HG02759 (cell line): ENCODE results near the gene ANKRD13B.

Experiments
- ATAC-seq: cut with Tn5 transposase; IDR thresholded peaks from one replicate; pipeline ENCODE4 v1.9.1; 2021; ENCODE audit warnings: mild to moderate bottlenecking, moderate library complexity; ENCODE audit not compliant: unreplicated experiment

The ANKRD13B gene

DNA sequence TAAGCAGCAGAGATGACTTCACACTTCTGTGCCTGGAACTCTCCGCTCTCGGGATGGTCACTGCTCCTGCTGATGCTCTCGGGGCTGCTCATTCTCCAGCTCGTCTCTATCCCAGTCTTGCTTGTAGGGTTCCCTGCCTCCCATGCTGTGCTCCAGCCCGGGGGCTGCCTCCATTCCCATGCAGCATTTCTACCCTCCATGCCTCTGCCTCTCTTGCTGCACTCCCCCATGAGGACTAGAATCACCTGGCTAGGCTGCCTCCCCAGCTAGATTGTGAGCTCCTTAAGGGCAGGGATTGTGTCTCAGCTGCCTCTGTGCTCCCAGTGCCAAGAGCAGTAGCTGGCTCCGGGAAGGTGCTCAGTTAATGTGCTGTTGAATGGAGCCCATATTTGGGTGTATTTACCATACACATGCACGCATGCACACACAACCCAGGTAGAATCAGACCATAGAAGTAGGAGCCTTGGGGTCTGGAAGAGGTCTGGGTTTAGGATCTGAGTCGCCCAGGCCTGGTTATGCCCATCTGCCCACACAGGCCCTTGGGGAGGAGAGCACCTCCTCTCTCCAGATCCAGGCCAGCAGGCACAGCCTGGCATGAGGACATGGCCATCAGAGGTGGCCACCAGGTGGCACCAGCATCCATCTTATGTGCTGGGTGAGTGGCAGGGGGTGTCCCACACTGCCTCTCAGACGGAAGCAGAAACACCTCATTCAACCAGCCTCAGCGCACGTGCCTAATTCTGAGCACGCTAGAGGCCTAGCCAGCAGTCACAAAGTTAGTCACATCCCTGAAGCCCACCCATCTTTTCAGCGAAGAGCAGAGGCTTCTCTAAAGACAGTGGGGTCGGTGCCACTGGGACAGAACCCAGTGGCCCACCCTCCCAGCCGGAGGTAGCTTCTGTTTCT lies 12.8 kb upstream of the ANKRD13B start:
- ATAC-seq, result peak; percentile 87

- ATAC-seq, result no peak
Measured at GRCh38 chr17:29581583-29582253, 11.2 kb upstream of the ANKRD13B start.

DNA sequence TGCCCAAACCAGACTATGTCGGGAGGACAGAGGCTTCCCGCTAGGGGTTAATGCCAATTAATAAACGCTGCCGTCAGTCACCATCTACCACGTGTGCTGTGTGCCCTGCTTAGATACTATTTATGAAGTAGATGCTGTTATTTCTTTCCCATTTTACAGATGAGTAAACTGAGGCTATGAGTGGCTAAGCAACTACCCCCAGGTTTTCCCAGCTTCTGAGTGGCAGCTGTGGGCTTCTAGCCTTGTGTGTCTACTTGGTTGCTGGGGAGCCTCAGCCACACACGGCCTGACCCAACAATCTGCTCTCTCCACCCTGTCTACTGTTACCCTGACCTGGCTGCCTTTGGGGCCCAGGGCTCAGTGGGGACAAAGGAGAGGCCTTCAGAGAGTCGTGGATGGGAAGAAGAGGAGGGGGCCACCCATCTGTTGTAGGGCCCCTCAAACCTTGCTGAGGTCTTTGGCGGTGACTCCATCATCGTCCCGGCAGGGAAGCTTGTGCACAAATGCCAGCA lies 10.6 kb upstream of the ANKRD13B start:
- no peak for ATAC-seq

DNA sequence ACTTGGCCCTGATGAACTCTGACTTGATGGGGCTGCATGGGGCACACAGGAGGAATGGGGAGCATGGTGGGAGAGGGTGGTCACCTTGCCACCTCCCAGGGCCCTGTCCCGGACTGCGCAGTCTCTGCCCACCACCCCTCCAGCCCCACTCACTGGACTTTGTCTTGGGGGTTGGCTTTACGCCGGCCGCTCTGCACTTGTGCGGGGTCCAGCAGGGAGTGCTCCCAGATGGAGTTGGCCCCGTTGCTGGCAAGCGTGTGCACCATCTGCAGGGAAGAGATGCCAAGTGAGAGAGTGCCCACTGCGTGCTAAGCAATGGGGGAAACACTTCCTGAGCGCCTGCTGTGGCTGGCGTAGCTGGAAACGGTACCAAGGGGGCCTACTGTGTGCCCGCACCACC lies 10.2 kb upstream of the ANKRD13B start:
- ATAC-seq, result no peak

DNA sequence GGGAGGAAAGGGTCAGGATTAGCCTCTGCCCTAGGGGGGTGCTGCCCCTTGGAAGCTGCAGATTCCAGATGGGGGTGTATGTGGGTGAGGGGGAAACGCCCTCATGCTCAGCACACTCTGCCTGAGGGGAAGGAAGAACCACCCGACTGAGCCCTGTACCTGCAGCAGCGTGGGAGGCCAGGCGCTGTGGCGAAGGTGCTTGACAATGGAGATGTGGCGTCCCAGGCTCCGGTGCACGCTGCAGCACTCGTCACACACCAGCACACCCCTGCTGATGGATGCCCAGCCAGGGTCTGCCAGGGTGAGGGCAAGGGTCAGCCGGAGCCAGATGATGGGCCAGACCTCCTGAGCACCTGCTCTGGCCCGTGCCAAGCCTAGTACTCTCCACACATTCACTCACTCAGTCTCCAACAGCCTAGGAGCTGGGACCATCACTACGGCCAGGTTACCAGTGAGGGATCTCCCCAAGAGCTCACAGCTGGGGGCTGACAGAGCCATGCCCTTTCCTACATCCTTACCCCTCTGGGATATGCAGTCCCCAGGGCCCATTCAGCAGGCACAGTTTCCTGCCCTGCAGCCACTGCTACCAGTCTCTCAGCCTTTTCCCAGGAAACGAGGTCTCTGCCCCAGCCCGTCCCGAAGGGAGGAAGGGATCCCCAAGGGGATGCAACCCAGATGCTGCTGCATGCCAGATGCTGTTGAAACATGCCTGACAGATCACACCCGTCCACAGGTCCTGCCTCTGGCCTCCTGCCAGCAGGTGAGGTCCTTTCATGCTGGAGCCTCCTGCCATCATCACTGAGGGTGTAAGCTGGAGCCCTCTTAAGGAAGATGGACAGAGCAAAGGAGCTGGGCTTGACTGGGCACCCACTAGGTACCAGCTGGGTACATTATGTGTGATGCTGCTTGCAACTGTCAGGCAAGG lies 9.3 kb upstream of the ANKRD13B start:
- ATAC-seq, result no peak

DNA sequence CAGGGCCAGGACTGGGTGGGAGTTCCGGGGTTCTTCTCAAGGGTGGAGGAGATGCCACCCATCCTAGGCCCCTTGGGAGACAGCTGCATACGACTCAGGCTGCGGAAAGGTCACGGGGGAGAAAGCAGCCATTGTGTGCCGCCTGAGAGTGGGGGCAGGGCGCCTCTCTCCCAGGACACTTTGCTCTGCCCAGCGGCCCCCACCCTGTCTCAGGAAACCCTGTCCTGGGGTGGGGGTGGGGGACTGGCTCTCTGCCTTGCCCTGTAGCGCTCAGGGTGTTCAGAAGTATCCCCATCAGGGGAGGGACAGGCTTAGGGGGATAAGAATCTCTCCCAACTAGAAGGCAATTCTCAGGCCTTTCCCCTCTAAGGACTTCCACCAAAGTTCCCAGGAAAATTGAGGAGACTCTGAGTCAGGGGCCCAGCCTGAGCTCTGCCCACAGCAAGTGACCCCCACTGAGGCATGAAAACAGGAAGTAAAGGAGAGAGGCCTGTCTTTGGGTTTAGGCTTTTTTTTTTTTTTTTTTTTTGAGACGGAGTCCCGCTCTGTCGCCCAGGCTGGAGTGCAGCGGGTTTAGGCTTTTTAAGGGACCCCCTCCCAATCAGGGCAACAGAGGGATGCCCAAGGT lies 8.4 kb upstream of the ANKRD13B start:
- ATAC-seq, result no peak

GRCh38 chr17:29585080-29585751 lies 7.7 kb upstream of the ANKRD13B start:
- ATAC-seq, result no peak

GRCh38 chr17:29586676-29587469 lies 6.1 kb upstream of the ANKRD13B start:
- no peak for ATAC-seq

GRCh38 chr17:29587591-29587990 lies 5.3 kb upstream of the ANKRD13B start:
- no peak for ATAC-seq

- ATAC-seq, result no peak
Measured at GRCh38 chr17:29588017-29588561, 4.8 kb upstream of the ANKRD13B start.

- peak; percentile 28 for ATAC-seq
Measured at GRCh38 chr17:29588562-29589411, 4.1 kb upstream of the ANKRD13B start.

DNA sequence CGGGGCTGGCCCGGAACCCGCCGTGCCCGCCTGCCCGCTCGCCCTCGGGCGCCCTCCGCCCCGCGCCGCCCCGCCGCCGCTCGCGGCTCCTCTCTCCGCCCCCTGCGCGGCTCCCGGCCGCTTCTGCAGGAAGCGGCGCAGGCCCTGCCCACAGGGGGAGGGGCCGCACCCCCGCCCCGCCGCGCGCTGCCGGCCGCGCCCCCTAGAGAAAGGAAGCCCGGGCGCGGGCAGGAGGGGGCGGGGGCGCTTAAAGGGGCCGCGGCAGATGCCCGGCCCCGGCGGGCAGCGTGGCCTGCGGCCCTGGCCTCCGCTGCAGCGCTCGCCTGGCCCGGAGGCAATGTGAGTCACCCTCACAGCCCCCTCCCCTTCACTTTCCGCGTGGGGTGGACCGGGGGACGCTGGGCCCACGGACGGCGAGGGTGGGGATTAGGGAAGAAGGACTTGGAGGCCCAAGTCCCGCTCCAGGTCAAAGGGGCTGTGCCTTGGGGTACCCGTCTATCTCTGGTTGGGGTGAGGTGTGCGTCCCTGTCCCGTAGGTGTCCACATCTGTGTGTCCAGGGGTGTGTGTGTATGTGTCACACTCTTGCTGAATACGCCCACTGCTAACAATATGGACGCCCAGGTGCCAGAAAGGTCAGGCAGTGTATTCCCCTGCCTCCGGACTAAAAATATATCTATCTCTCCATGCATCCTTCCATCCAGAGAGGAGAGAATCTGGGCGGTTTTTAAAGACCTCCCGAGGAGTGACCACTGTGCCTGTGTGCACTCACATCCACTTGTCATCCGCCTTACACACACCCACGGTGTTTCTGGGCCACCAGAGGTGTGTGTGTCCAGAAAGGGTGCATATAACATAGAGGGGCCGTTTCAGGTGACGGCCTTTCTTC lies 3.2 kb upstream of the ANKRD13B start, which contains the start of gene GIT1:
Gene GIT1 (minus strand): TSS at position 125 of the 887 bp plus-strand sequence. CDS start 270 bp downstream, outside the sequence.
- ATAC-seq, result peak; percentile 74

- no peak for ATAC-seq
Measured at GRCh38 chr17:29590411-29591145, 2.4 kb upstream of the ANKRD13B start.

DNA sequence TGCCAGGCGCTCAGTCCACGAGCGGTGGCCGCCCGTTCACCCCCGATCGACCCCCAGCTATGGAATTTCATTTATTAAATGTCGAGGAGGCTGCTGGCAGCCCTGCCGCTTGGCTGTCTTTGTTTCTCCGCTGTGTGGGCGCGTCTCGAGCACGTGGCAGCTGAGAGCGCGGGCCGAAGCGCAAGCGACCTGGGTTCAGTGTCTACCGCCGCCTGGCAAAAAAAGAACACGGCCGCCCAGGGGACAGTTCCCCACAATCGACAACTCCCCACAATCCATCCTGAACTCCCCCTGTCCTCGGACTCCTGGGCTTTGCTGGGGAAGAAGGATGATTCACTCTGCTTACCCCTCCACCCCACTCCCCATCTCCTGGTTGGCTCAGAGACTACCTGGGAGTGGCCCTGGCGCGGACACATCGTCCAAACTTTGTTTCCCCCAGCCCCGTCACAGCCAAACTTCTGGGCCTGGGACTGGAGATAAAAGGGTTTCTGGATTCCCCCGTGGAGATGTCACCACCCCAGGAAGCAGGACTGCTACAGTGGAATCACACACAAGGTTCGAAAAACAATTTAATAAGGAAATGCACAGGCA lies 1.7 kb upstream of the ANKRD13B start:
- ATAC-seq, result no peak

DNA sequence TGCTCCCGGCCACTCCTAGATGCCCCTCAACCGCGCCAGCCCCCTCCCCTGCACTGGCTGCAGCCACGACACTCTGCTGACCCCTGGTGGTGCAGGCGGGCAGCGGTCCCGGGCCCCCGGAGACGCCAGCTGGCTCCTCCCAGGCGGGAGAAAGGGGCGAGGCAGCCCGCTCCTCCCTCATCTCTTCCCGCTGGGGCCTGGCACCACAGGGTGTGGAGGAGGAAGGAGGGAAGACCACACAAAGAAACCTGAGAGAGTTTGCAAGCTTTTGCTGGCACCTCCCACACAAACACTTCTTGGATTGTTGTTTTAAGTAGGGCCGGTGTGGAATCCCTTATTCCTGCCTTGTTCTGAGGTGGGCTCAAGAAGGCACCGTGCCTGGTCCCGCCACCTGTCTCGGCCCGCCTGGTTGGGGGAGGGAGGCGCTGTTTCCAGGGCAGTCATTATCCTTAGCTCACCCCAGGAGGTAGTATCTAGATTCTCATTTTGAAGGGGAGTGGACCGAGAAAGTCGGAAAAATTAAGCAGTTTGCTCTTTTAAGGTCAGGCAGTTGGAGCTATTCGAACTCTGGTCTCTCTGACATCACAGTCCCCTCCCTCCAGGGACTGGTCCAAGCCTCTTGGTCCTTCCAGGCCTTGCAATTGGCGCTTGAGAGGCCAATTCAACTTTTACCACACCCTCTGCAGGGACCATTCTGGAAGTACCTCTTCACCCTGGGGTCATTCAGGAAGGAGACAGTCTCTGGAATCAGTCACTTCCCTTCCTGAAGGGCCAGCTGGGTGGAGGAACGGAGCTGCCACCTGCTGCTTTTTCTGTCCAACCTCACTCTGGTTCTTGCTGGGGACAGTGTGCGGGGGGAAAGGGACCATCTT lies 959 bp upstream of the ANKRD13B start:
- no peak for ATAC-seq
